ENCODE measurements around the gene ECT2.

DNA sequence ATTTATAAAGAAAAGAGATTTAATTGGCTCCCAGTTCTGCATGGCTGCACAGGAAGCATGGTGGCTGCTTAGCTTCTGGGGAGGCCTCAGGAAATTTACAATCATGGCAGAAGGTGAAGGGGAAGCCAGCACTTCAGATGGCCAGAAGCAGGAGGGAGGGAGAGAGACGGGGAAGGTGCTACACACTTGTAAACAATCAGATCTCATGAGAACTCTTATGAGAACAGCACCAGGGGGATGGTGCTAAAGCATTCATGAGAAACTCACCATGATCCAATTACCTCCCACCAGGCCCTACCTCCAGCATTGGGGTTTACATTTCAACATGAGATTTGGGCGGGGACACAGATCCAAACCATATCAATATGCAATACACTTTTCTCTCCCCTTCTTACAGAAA, 73.7 kb downstream of the ECT2 start:
- no peak for TF ChIP-seq CTCF (IDR thresholded peaks at IDR 0.05)
- TF ChIP-seq POLR2A (IDR thresholded peaks at IDR 0.05), result no peak

Measured in thyroid gland (tissue), 4 donors.